HepG2 (cell line): ENCODE results near the gene GPC3. TPM values are rescaled to one million over a fixed set of nuclear protein-coding genes. Genes with fewer than 3 reads are reported as not detected.
A peak's percentile ranks its signal among the peaks of the same experiment; 100 is the strongest.

ENCODE experiments used
- KLF13 ChIP-seq: sonication (generic); formaldehyde crosslinking; IDR thresholded peaks from 2 replicates; pipeline ENCODE4 v1.4.0; 2020; ENCODE audit warnings: mild to moderate bottlenecking, missing genetic modification reagents
- KLF16 ChIP-seq, 2 experiments: sonication (generic) in 1 of 2; formaldehyde crosslinking in 1 of 2; IDR thresholded peaks; 2 replicates each; pipeline versions ENCODE4 v1.6.1 to v1.8.0; 2016 to 2023; ENCODE audit warnings: missing genetic modification reagents in 2 of 2, missing compliant biosample characterization in 1 of 2
- NONO ChIP-seq, 2 experiments: fragments of 450-650 bp in 1 of 2; sonication (generic) in 1 of 2; formaldehyde crosslinking in 1 of 2; IDR thresholded peaks in 1 of 2; conservative IDR thresholded peaks in 1 of 2; 2 replicates each; pipeline versions ENCODE4 v1.6.1 to v1.8.0; 2017 to 2022; ENCODE audit warnings: mild to moderate bottlenecking in 1 of 2, missing genetic modification reagents in 1 of 2, moderate library complexity in 1 of 2
- NRL ChIP-seq: sonication (generic); formaldehyde crosslinking; IDR thresholded peaks from 2 replicates; pipeline ENCODE4 v1.5.0; 2020; ENCODE audit warnings: missing genetic modification reagents, mild to moderate bottlenecking, moderate library complexity, borderline replicate concordance
- SALL1 ChIP-seq: sonication (generic); formaldehyde crosslinking; IDR thresholded peaks from 2 replicates; pipeline ENCODE4 v1.8.0; 2022; ENCODE audit warnings: mild to moderate bottlenecking, missing genetic modification reagents
- SRSF4 ChIP-seq: fragments of 200-400 bp; formaldehyde crosslinking; IDR thresholded peaks from one replicate; pipeline ENCODE4 v1.6.1; 2018; ENCODE audit warnings: mild to moderate bottlenecking, low read depth, low read length, moderate library complexity; ENCODE audit not compliant: poor library complexity, severe bottlenecking
- STAT6 ChIP-seq: sonication (generic); formaldehyde crosslinking; IDR thresholded peaks from 2 replicates; pipeline ENCODE4 v1.4.0; 2020; ENCODE audit warnings: missing genetic modification reagents, mild to moderate bottlenecking, borderline replicate concordance
- ZBTB37 ChIP-seq: sonication (generic); formaldehyde crosslinking; IDR thresholded peaks from 2 replicates; pipeline ENCODE4 v1.4.0; 2020; ENCODE audit warnings: mild to moderate bottlenecking, missing genetic modification reagents
- ZBTB8A ChIP-seq: sonication (generic); formaldehyde crosslinking; IDR thresholded peaks from 2 replicates; pipeline ENCODE4 v1.4.0; 2020; ENCODE audit warnings: mild to moderate bottlenecking, low read depth, missing genetic modification reagents, borderline replicate concordance
- ZC3H4 ChIP-seq: sonication (generic); formaldehyde crosslinking; IDR thresholded peaks from 2 replicates; pipeline ENCODE4 v1.4.0; 2020; ENCODE audit warnings: missing genetic modification reagents, borderline replicate concordance
- ZNF468 ChIP-seq: sonication (generic); formaldehyde crosslinking; IDR thresholded peaks from 2 replicates; pipeline ENCODE4 v1.8.0; 2022; ENCODE audit warnings: mild to moderate bottlenecking, moderate library complexity, missing genetic modification reagents
- ZNF652 ChIP-seq: IDR thresholded peaks from 2 replicates; pipeline ENCODE4 v1.6.1; 2016; ENCODE audit warnings: low read depth, borderline replicate concordance
- ZNF784 ChIP-seq: sonication (generic); formaldehyde crosslinking; IDR thresholded peaks from 2 replicates; pipeline ENCODE4 v1.5.1; 2020; ENCODE audit warnings: missing genetic modification reagents, mild to moderate bottlenecking, borderline replicate concordance
- ZNF788 ChIP-seq: sonication (generic); formaldehyde crosslinking; IDR thresholded peaks from 2 replicates; pipeline ENCODE4 v1.5.0; 2020; ENCODE audit warnings: mild to moderate bottlenecking, missing genetic modification reagents, borderline replicate concordance
- ZNF841 ChIP-seq: sonication (generic); formaldehyde crosslinking; IDR thresholded peaks from 2 replicates; pipeline ENCODE4 v1.8.1; 2023; ENCODE audit warnings: missing genetic modification reagents, borderline replicate concordance
- polyA plus RNA-seq, 8 experiments: library from polyadenylated mRNA; depleted of rRNA in 3 of 8; stranded (reverse) in 7 of 8; unstranded in 1 of 8; fragments of >200 nt; fragmentation: Illumina TruSeq in 4 of 8; extraction: Trizol in 4 of 8; gene quantifications; 2 replicates each; pipeline versions ENCODE4 v1.2.1 to v1.2.3, GENCODE V29; 2011 to 2016; ENCODE audit warnings: low read depth in 4 of 8, missing spikeins in 1 of 8, mixed read lengths in 1 of 8; ENCODE audit not compliant: insufficient read depth in 1 of 8
- total RNA-seq, 5 experiments: library from RNA; depleted of rRNA; stranded (reverse); fragments of >200 nt; fragmentation: Illumina TruSeq; extraction: Trizol; gene quantifications; 2 replicates each; pipeline ENCODE4 v1.2.3, GENCODE V29; 2016; ENCODE audit warnings: low read depth in 1 of 5
- TF ChIP-seq, protein P1 (sequence below): sonication (generic); formaldehyde crosslinking; IDR thresholded peaks from 2 replicates; pipeline ENCODE4 v1.4.0; 2020; ENCODE audit warnings: missing genetic modification reagents
- TF ChIP-seq, protein P2 (sequence below): sonication (generic); formaldehyde crosslinking; IDR thresholded peaks from 2 replicates; pipeline ENCODE4 v1.8.1; 2023; ENCODE audit warnings: mild to moderate bottlenecking, missing genetic modification reagents

Gene GPC3
- total and polyA plus RNA-seq, 2 of the 13 experiments (the other 11 are each of a cell fraction or from before 2014, with no cell fraction given) = 1,799 to 3,263 TPM

GRCh38 chrX:133985164-133985966 lies at the start of gene GPC3 (continued):
- TF ChIP-seq, protein P1, sequence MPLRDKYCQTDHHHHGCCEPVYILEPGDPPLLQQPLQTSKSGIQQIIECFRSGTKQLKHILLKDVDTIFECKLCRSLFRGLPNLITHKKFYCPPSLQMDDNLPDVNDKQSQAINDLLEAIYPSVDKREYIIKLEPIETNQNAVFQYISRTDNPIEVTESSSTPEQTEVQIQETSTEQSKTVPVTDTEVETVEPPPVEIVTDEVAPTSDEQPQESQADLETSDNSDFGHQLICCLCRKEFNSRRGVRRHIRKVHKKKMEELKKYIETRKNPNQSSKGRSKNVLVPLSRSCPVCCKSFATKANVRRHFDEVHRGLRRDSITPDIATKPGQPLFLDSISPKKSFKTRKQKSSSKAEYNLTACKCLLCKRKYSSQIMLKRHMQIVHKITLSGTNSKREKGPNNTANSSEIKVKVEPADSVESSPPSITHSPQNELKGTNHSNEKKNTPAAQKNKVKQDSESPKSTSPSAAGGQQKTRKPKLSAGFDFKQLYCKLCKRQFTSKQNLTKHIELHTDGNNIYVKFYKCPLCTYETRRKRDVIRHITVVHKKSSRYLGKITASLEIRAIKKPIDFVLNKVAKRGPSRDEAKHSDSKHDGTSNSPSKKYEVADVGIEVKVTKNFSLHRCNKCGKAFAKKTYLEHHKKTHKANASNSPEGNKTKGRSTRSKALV = no peak
- TF ChIP-seq SALL1 (CRISPR knock-in tag) = peak; percentile 60
- no peak for TF ChIP-seq ZBTB37
- TF ChIP-seq ZBTB8A = no peak
- no peak for TF ChIP-seq KLF13 (CRISPR knock-in tag)
- TF ChIP-seq KLF16 (CRISPR knock-in tag; IDR thresholded peaks at IDR 0.05) = 0 out of 4 replicates have a peak, but pooled peaks of 1 of the 2 experiments have one; percentile 27
- no peak for TF ChIP-seq ZNF468 (CRISPR knock-in tag)
- no peak for TF ChIP-seq STAT6 (CRISPR knock-in tag)
- TF ChIP-seq SRSF4 = no peak
- no peak for TF ChIP-seq NONO (IDR thresholded peaks at IDR 0.05)
- TF ChIP-seq NONO (CRISPR knock-in tag; conservative IDR thresholded peaks at IDR 0.05) = peak; percentile 67
- TF ChIP-seq, protein P2, sequence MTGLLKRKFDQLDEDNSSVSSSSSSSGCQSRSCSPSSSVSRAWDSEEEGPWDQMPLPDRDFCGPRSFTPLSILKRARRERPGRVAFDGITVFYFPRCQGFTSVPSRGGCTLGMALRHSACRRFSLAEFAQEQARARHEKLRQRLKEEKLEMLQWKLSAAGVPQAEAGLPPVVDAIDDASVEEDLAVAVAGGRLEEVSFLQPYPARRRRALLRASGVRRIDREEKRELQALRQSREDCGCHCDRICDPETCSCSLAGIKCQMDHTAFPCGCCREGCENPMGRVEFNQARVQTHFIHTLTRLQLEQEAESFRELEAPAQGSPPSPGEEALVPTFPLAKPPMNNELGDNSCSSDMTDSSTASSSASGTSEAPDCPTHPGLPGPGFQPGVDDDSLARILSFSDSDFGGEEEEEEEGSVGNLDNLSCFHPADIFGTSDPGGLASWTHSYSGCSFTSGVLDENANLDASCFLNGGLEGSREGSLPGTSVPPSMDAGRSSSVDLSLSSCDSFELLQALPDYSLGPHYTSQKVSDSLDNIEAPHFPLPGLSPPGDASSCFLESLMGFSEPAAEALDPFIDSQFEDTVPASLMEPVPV (CRISPR knock-in tag) = peak; percentile 81; the same call in 1 of the 2 replicates
- TF ChIP-seq ZNF841 (CRISPR knock-in tag) = 0 out of 2 replicates have a peak, but pooled peaks have one; percentile 49
- TF ChIP-seq ZNF784 (CRISPR knock-in tag) = no peak; the same call in 1 of the 2 replicates
- TF ChIP-seq NRL = peak; percentile 47; the same call in 1 of the 2 replicates
- TF ChIP-seq ZC3H4 = 0 out of 2 replicates have a peak, but pooled peaks have one; percentile 28
- TF ChIP-seq ZNF652 (CRISPR knock-in tag) = no peak
- peak; percentile 15; the same call in 1 of the 2 replicates for TF ChIP-seq ZNF788 (CRISPR knock-in tag)
